HepG2 (cell line): ENCODE results near the gene LMAN2. TPM values are rescaled to one million over a fixed set of nuclear protein-coding genes. Genes with fewer than 3 reads are reported as not detected.

Experiments
- ADNP ChIP-seq: sonication (generic); formaldehyde crosslinking; IDR thresholded peaks from 2 replicates; pipeline ENCODE4 v1.4.0; 2020; ENCODE audit warnings: missing genetic modification reagents
- HDAC1 ChIP-seq: sonication (generic); formaldehyde crosslinking; IDR thresholded peaks from 2 replicates; pipeline ENCODE4 v1.5.1; 2020; ENCODE audit warnings: mild to moderate bottlenecking, missing genetic modification reagents
- KDM6A ChIP-seq: IDR thresholded peaks from 2 replicates; pipeline ENCODE4 v1.6.1; 2016; ENCODE audit warnings: low read depth
- LCORL ChIP-seq, 2 experiments: fragments of 450-650 bp in 1 of 2; sonication (generic) in 1 of 2; formaldehyde crosslinking in 1 of 2; IDR thresholded peaks; 2 replicates each; pipeline versions ENCODE4 v1.5.0 to v1.6.1; 2017 to 2020; ENCODE audit warnings: antibody characterized with exemption in 1 of 2, missing genetic modification reagents in 1 of 2
- MYC ChIP-seq: sonication (generic); formaldehyde crosslinking; IDR thresholded peaks from 2 replicates; pipeline ENCODE4 v1.9.0; 2021; ENCODE audit warnings: missing genetic modification reagents, borderline replicate concordance
- NFATC3 ChIP-seq: sonication (generic); formaldehyde crosslinking; IDR thresholded peaks from 2 replicates; pipeline ENCODE4 v1.5.1; 2020; ENCODE audit warnings: mild to moderate bottlenecking, missing genetic modification reagents
- NR3C1 ChIP-seq: sonication (generic); formaldehyde crosslinking; IDR thresholded peaks from 2 replicates; pipeline ENCODE4 v1.4.0; 2020; ENCODE audit warnings: missing genetic modification reagents
- SETDB1 ChIP-seq: sonication (generic); formaldehyde crosslinking; IDR thresholded peaks from 2 replicates; pipeline ENCODE4 v1.5.1; 2020; ENCODE audit warnings: missing genetic modification reagents, mild to moderate bottlenecking, borderline replicate concordance
- SNAI1 ChIP-seq: sonication (generic); formaldehyde crosslinking; IDR thresholded peaks from 2 replicates; pipeline ENCODE4 v1.5.0; 2020; ENCODE audit warnings: mild to moderate bottlenecking, missing genetic modification reagents, borderline replicate concordance
- SNRNP70 ChIP-seq: fragments of 200-400 bp; formaldehyde crosslinking; IDR thresholded peaks from 2 replicates; pipeline ENCODE4 v1.6.1; 2017; ENCODE audit warnings: mild to moderate bottlenecking, low read depth, low read length, moderate library complexity
- SYNCRIP ChIP-seq: fragments of 200-400 bp; formaldehyde crosslinking; IDR thresholded peaks from 2 replicates; pipeline ENCODE4 v1.6.1; 2018; ENCODE audit warnings: mild to moderate bottlenecking, low read depth, low read length; ENCODE audit not compliant: insufficient read depth
- ZNF234 ChIP-seq: sonication (generic); formaldehyde crosslinking; conservative IDR thresholded peaks from 2 replicates; pipeline ENCODE4 v1.5.1; 2020; ENCODE audit warnings: mild to moderate bottlenecking, missing genetic modification reagents
- ZNF331 ChIP-seq: sonication (generic); formaldehyde crosslinking; IDR thresholded peaks from 2 replicates; pipeline ENCODE4 v1.4.0; 2020; ENCODE audit warnings: missing genetic modification reagents
- polyA plus RNA-seq, 8 experiments: library from polyadenylated mRNA; depleted of rRNA in 3 of 8; stranded (reverse) in 7 of 8; unstranded in 1 of 8; fragments of >200 nt; fragmentation: Illumina TruSeq in 4 of 8; extraction: Trizol in 4 of 8; gene quantifications; 2 replicates each; pipeline versions ENCODE4 v1.2.1 to v1.2.3, GENCODE V29; 2011 to 2016; ENCODE audit warnings: low read depth in 4 of 8, missing spikeins in 1 of 8, mixed read lengths in 1 of 8; ENCODE audit not compliant: insufficient read depth in 1 of 8
- total RNA-seq, 5 experiments: library from RNA; depleted of rRNA; stranded (reverse); fragments of >200 nt; fragmentation: Illumina TruSeq; extraction: Trizol; gene quantifications; 2 replicates each; pipeline ENCODE4 v1.2.3, GENCODE V29; 2016; ENCODE audit warnings: low read depth in 1 of 5
- TF ChIP-seq, protein P1 (sequence below): sonication (generic); formaldehyde crosslinking; IDR thresholded peaks from 2 replicates; pipeline ENCODE4 v1.5.1; 2020; ENCODE audit warnings: mild to moderate bottlenecking, missing genetic modification reagents, moderate library complexity
- TF ChIP-seq, protein P2 (sequence below): sonication (generic); formaldehyde crosslinking; conservative IDR thresholded peaks from 2 replicates; pipeline ENCODE4 v1.4.0; 2020; ENCODE audit warnings: missing genetic modification reagents
- TF ChIP-seq, protein P3 (sequence below): sonication (generic); formaldehyde crosslinking; IDR thresholded peaks from 2 replicates; pipeline ENCODE4 v1.4.0; 2020; ENCODE audit warnings: missing genetic modification reagents
- TF ChIP-seq, protein P4 (sequence below): sonication (generic); formaldehyde crosslinking; IDR thresholded peaks from 2 replicates; pipeline ENCODE4 v1.5.0; 2020; ENCODE audit warnings: missing genetic modification reagents
- TF ChIP-seq, protein P5 (sequence below), 2 experiments: sonication (generic) in 1 of 2; formaldehyde crosslinking in 1 of 2; IDR thresholded peaks; 2 replicates each; pipeline versions ENCODE4 v1.5.1 to v1.6.1; 2011 to 2020; ENCODE audit warnings: borderline replicate concordance in 1 of 2, low read depth in 1 of 2, low read length in 1 of 2, mild to moderate bottlenecking in 1 of 2, missing genetic modification reagents in 1 of 2, moderate library complexity in 1 of 2

LMAN2 gene
- total and polyA plus RNA-seq, 2 of the 13 experiments (the other 11 are each of a cell fraction or from before 2014, with no cell fraction given): 191 to 197 TPM

DNA sequence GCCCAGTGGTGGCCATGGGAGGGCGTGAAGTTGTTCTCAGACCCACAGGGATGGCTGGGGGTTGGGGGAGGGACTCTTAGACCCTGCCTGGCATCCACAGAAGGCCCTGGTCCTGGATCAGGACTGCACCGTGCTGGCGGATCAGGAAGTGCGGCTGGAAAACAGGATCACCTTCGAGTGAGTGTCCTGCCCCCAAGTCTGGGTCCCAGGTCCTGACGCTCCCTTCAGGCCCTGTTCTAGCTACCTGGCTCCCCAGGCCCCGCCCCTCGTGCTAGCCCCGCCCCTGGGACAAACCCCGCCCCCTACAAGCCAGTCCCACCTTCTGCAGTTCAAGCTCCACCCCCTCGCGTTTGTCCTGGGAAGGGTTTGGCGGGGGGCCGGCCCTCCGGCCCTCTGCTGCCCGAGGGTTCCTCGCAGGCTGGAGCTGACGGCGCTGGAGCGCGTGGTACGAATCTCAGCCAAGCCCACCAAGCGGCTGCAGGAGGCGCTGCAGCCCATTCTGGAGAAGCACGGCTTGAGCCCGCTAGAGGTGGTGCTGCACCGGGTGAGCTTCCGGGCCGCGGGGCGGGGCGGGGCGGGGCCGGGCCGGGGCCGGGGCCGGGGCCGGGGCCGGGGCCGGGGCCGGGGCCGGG lies 19.1 kb upstream of the LMAN2 start (continued):
- TF ChIP-seq, protein P1, sequence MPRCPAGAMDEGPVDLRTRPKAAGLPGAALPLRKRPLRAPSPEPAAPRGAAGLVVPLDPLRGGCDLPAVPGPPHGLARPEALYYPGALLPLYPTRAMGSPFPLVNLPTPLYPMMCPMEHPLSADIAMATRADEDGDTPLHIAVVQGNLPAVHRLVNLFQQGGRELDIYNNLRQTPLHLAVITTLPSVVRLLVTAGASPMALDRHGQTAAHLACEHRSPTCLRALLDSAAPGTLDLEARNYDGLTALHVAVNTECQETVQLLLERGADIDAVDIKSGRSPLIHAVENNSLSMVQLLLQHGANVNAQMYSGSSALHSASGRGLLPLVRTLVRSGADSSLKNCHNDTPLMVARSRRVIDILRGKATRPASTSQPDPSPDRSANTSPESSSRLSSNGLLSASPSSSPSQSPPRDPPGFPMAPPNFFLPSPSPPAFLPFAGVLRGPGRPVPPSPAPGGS (CRISPR knock-in tag): no peak
- TF ChIP-seq LCORL (IDR thresholded peaks at IDR 0.05) (no peak), LCORL (CRISPR knock-in tag; IDR thresholded peaks at IDR 0.05) (peak; percentile 90), SYNCRIP (no peak), SNRNP70 (no peak), SNAI1 (no peak), SETDB1 (no peak), HDAC1 (CRISPR knock-in tag) (peak; percentile 65), KDM6A (CRISPR knock-in tag) (no peak), NR3C1 (no peak), NFATC3 (CRISPR knock-in tag) (no peak), ZNF331 (peak; percentile 79; the same call in 1 of the 2 replicates), ADNP (CRISPR knock-in tag) (no peak), MYC (peak; percentile 95), ZNF234 (CRISPR knock-in tag) (no peak)
- TF ChIP-seq, protein P2, sequence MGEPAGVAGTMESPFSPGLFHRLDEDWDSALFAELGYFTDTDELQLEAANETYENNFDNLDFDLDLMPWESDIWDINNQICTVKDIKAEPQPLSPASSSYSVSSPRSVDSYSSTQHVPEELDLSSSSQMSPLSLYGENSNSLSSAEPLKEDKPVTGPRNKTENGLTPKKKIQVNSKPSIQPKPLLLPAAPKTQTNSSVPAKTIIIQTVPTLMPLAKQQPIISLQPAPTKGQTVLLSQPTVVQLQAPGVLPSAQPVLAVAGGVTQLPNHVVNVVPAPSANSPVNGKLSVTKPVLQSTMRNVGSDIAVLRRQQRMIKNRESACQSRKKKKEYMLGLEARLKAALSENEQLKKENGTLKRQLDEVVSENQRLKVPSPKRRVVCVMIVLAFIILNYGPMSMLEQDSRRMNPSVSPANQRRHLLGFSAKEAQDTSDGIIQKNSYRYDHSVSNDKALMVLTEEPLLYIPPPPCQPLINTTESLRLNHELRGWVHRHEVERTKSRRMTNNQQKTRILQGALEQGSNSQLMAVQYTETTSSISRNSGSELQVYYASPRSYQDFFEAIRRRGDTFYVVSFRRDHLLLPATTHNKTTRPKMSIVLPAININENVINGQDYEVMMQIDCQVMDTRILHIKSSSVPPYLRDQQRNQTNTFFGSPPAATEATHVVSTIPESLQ (CRISPR knock-in tag): peak; percentile 75; the same call in 1 of the 2 replicates
- TF ChIP-seq, protein P3, sequence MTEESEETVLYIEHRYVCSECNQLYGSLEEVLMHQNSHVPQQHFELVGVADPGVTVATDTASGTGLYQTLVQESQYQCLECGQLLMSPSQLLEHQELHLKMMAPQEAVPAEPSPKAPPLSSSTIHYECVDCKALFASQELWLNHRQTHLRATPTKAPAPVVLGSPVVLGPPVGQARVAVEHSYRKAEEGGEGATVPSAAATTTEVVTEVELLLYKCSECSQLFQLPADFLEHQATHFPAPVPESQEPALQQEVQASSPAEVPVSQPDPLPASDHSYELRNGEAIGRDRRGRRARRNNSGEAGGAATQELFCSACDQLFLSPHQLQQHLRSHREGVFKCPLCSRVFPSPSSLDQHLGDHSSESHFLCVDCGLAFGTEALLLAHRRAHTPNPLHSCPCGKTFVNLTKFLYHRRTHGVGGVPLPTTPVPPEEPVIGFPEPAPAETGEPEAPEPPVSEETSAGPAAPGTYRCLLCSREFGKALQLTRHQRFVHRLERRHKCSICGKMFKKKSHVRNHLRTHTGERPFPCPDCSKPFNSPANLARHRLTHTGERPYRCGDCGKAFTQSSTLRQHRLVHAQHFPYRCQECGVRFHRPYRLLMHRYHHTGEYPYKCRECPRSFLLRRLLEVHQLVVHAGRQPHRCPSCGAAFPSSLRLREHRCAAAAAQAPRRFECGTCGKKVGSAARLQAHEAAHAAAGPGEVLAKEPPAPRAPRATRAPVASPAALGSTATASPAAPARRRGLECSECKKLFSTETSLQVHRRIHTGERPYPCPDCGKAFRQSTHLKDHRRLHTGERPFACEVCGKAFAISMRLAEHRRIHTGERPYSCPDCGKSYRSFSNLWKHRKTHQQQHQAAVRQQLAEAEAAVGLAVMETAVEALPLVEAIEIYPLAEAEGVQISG (CRISPR knock-in tag): peak; percentile 73
- TF ChIP-seq, protein P4, sequence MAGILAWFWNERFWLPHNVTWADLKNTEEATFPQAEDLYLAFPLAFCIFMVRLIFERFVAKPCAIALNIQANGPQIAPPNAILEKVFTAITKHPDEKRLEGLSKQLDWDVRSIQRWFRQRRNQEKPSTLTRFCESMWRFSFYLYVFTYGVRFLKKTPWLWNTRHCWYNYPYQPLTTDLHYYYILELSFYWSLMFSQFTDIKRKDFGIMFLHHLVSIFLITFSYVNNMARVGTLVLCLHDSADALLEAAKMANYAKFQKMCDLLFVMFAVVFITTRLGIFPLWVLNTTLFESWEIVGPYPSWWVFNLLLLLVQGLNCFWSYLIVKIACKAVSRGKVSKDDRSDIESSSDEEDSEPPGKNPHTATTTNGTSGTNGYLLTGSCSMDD (CRISPR knock-in tag): no peak
- TF ChIP-seq, protein P5, sequence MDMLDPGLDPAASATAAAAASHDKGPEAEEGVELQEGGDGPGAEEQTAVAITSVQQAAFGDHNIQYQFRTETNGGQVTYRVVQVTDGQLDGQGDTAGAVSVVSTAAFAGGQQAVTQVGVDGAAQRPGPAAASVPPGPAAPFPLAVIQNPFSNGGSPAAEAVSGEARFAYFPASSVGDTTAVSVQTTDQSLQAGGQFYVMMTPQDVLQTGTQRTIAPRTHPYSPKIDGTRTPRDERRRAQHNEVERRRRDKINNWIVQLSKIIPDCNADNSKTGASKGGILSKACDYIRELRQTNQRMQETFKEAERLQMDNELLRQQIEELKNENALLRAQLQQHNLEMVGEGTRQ (IDR thresholded peaks at IDR 0.05; ENCODE audit: low read depth, low read length): no peak
- TF ChIP-seq, protein P5 (CRISPR knock-in tag; IDR thresholded peaks at IDR 0.05; ENCODE audit: borderline replicate concordance): no peak
